Osteoblast (primary cell): ENCODE measurements around the gene IRS1. TPM values are rescaled to one million over a fixed set of nuclear protein-coding genes. Genes with fewer than 3 reads are reported as not detected.

Experiments used
- DNase-seq: peaks from one replicate; pipeline ENCODE4 v3.0.0; 2011; ENCODE audit warnings: low spot score, mixed read lengths; ENCODE audit not compliant: insufficient read length; ENCODE audit errors: missing footprints
- H2AFZ ChIP-seq: 2 replicates; pipeline ENCODE4 v1.6.0; 2011; ENCODE audit warnings: mild to moderate bottlenecking, low read length
- H3K27ac ChIP-seq: 2 replicates; pipeline ENCODE4 v1.5.1; 2011; ENCODE audit warnings: mild to moderate bottlenecking, low read depth, low read length, moderate library complexity
- H3K27me3 ChIP-seq: 2 replicates; pipeline ENCODE4 v1.6.0; 2012; ENCODE audit warnings: mild to moderate bottlenecking, control low read depth, inconsistent platforms, low read length, moderate library complexity; ENCODE audit not compliant: insufficient read depth
- H3K36me3 ChIP-seq: 2 replicates; pipeline ENCODE4 v1.5.1; 2011; ENCODE audit warnings: mild to moderate bottlenecking, low read length, control low read depth, moderate library complexity; ENCODE audit not compliant: insufficient read depth
- H3K4me1 ChIP-seq: 2 replicates; pipeline ENCODE4 v1.5.1; 2011; ENCODE audit warnings: mild to moderate bottlenecking, low read length, control low read depth, moderate library complexity; ENCODE audit not compliant: insufficient read depth
- H3K4me2 ChIP-seq: 2 replicates; pipeline ENCODE4 v1.6.0; 2011; ENCODE audit warnings: mild to moderate bottlenecking, low read length; ENCODE audit not compliant: insufficient read depth
- H3K4me3 ChIP-seq: fragments of 200-600 bp; sonication (generic); 3 replicates; pipeline ENCODE4 v1.5.1; 2012; ENCODE audit warnings: mild to moderate bottlenecking, low read length, inconsistent platforms; ENCODE audit not compliant: insufficient read depth
- H3K79me2 ChIP-seq: 2 replicates; pipeline ENCODE4 v1.6.0; 2012; ENCODE audit warnings: mild to moderate bottlenecking, low read length, control low read depth, inconsistent platforms; ENCODE audit not compliant: insufficient read depth
- H3K9me3 ChIP-seq: 2 replicates; pipeline ENCODE4 v1.5.1; 2011; ENCODE audit warnings: low read depth, low read length, control low read depth
- H4K20me1 ChIP-seq: 2 replicates; pipeline ENCODE4 v1.6.0; 2012; ENCODE audit warnings: mild to moderate bottlenecking, low read length, control low read depth; ENCODE audit not compliant: insufficient read depth
- CTCF ChIP-seq: IDR thresholded peaks from 2 replicates; pipeline ENCODE4 v1.5.1; 2011; ENCODE audit warnings: mild to moderate bottlenecking, low read depth, low read length, moderate library complexity; ENCODE audit errors: extremely low read depth
- total RNA-seq: library from RNA; depleted of rRNA; stranded (reverse); fragments of >200 nt; gene quantifications from 2 replicates; pipeline ENCODE4 v1.2.3, GENCODE V29; 2012

The IRS1 gene
- total RNA-seq, 1 donor = 27.9 TPM

GRCh38 chr2:226818930-226819329 is 19.3 kb upstream of the IRS1 start:
- Histone ChIP-seq H3K4me1 (no peaks in the 10 kb centered on the region), H3K4me3 (no peak overlapping the region), H4K20me1 (no peaks in the 10 kb centered on the region), H2AFZ (no peak overlapping the region), H3K27ac (no peak overlapping the region), H3K4me2 (no peak overlapping the region), H3K9me3 (no peaks in the 10 kb centered on the region), H3K79me2 (no peaks in the 10 kb centered on the region), H3K36me3 (no peaks in the 10 kb centered on the region), H3K27me3 (no peaks in the 10 kb centered on the region)
- TF ChIP-seq CTCF = no peak
- DNase-seq = no peak

GRCh38 chr2:226813148-226813701 is 13.6 kb upstream of the IRS1 start:
- H3K4me2 ChIP-seq = no peak overlapping the region
- H3K79me2 ChIP-seq = no peaks in the 10 kb centered on the region
- no peaks in the 10 kb centered on the region for H3K36me3 ChIP-seq
- no peaks in the 10 kb centered on the region for H3K4me1 ChIP-seq
- no peak for DNase-seq
- no peaks in the 10 kb centered on the region for H3K9me3 ChIP-seq
- H3K27ac ChIP-seq = no peak overlapping the region
- no peaks in the 10 kb centered on the region for H3K27me3 ChIP-seq
- no peaks in the 10 kb centered on the region for H4K20me1 ChIP-seq
- peak; percentile 66 for TF ChIP-seq CTCF
- H2AFZ ChIP-seq = no peak overlapping the region
- no peak overlapping the region for H3K4me3 ChIP-seq

- no peak overlapping the region for H3K27ac ChIP-seq
- no peak for TF ChIP-seq CTCF
- no peak overlapping the region for H3K4me3 ChIP-seq
- no peak overlapping the region for H3K4me2 ChIP-seq
- H4K20me1 ChIP-seq = no peaks in the 10 kb centered on the region
- DNase-seq = peak; percentile 80
- H3K9me3 ChIP-seq = no peaks in the 10 kb centered on the region
- no peaks in the 10 kb centered on the region for H3K27me3 ChIP-seq
- no peaks in the 10 kb centered on the region for H3K36me3 ChIP-seq
- H3K79me2 ChIP-seq = peaks cover 9% of the 10 kb centered on the region
- no peak overlapping the region for H2AFZ ChIP-seq
- H3K4me1 ChIP-seq = peaks cover 21% of the 10 kb centered on the region
Observed at GRCh38 chr2:226803410-226803809, 3.8 kb upstream of the IRS1 start.

- H3K4me2 ChIP-seq = peak overlapping the region; percentile 3
- H3K4me1 ChIP-seq = peaks cover 21% of the 10 kb centered on the region
- peaks cover 18% of the 10 kb centered on the region for H3K79me2 ChIP-seq
- H2AFZ ChIP-seq = no peak overlapping the region
- H4K20me1 ChIP-seq = peaks cover 3% of the 10 kb centered on the region
- DNase-seq = peak; percentile 86
- no peak overlapping the region for H3K27ac ChIP-seq
- no peak overlapping the region for H3K4me3 ChIP-seq
- no peaks in the 10 kb centered on the region for H3K9me3 ChIP-seq
- peaks cover 3% of the 10 kb centered on the region for H3K36me3 ChIP-seq
- TF ChIP-seq CTCF = peak; percentile 79
- no peaks in the 10 kb centered on the region for H3K27me3 ChIP-seq
Observed at GRCh38 chr2:226802573-226802972, 3.0 kb upstream of the IRS1 start.
